HG03066 (cell line): ENCODE results near the gene ANKRD10.

Source experiments
- ATAC-seq: cut with Tn5 transposase; IDR thresholded peaks from one replicate; pipeline ENCODE4 v1.9.1; 2021; ENCODE audit warnings: low read depth; ENCODE audit not compliant: unreplicated experiment

Gene ANKRD10

GRCh38 chr13:110887597-110888333 is 27.1 kb downstream of the ANKRD10 start:
- ATAC-seq = no peak

GRCh38 chr13:110886870-110887596 is 27.8 kb downstream of the ANKRD10 start:
- no peak for ATAC-seq

DNA sequence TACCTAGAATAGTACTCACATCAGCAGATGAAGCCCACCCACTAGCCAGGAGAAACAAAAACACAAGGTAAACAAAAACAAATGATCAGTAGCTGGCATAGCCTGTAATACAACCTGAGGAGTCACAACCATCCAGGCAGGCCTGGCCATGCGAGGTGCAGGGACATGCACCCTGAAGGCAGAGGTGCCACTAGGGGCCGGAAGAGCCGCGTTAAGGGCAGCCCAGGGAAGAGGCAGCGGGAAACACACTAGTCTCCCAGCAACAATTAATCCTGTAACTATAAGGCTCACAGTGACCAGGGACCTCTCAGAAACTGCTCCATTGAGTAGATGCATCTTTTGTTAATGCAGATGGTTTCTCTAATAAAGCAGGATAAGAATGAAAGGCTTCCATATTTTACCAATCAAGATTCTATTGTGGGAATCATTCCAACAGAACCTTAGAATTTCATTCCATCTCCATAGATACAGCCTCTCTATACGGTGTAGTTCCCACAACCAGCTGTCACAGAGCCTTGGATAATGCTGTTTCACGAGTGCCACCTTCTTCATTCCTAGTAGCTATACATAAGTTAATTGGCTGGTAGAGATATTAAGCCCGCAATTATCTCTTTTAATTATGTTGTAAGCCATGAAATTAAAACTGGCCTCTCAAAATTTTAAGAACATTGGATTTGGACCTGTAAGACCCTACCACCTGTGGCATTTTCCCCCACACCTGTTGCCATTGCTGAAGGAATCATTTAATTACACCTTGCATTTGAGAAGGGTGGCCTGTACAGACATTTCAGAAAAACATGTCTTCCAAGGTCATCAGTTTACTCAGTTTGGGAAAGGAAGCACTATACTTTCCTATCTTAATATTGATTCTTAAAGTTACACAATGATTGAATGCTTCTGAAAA is 28.7 kb downstream of the ANKRD10 start:
- ATAC-seq = no peak

- ATAC-seq = no peak
Measured at GRCh38 chr13:110885516-110885915, 29.4 kb downstream of the ANKRD10 start.

DNA sequence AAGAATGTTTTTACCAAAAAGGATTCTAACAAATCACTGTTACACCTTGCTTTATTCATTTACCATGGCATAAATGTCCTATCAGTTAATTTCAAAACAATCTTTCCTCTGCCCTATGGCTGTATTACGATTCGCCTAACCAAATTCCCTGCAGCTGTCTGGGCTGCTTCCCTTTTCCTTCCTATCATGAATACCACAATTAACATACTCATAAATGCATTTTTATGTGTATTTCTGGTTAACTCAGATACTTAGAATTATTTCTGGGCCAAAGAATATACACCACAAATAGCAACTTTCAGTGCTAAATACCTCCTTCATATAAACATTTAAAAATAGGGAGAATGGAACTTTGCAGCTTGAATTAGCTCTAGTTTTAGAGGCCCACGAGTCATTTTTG is 30.4 kb downstream of the ANKRD10 start:
- no peak for ATAC-seq

- no peak for ATAC-seq
Measured at GRCh38 chr13:110883542-110883941, 31.3 kb downstream of the ANKRD10 start.

- ATAC-seq = no peak
Measured at GRCh38 chr13:110882972-110883371, 31.9 kb downstream of the ANKRD10 start.

DNA sequence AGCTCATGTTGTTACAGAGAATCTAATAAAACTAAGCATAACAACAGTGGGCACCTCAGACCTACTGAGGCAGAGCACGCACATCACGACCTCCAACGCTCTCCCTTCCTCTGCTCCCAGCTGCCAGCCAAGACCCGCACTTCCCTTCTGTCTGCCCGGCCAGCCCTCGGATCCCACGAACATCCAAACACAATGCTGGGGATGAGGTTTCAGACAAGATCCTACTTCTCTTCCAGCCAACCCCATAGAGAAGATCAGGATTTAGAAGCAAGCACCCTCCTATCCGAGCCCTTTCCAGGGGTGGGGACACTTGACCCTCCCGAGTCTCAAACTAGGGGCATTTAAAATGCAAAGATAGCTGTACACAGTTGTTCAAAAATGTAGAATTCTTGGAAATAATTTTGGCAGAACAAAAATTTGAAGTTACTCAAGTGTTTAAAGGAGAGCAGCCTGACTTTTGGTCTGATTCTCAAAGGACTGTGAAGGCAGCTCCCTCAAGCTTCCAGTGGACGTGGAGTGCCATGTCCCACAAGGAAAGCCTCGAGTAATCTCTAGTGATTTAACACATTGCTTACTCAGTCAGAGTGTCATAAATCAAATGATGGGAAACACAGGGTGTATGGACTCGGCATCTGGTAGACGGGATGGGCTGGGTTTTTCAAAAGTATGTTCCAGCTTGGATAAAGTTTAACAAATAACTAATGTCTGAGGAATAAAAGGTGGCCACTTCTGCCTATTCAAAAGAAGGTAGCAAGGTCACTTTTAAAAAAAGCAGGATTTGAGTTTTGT is 32.8 kb downstream of the ANKRD10 start:
- ATAC-seq = no peak

- no peak for ATAC-seq
Measured at GRCh38 chr13:110880627-110881026, 34.2 kb downstream of the ANKRD10 start.

DNA sequence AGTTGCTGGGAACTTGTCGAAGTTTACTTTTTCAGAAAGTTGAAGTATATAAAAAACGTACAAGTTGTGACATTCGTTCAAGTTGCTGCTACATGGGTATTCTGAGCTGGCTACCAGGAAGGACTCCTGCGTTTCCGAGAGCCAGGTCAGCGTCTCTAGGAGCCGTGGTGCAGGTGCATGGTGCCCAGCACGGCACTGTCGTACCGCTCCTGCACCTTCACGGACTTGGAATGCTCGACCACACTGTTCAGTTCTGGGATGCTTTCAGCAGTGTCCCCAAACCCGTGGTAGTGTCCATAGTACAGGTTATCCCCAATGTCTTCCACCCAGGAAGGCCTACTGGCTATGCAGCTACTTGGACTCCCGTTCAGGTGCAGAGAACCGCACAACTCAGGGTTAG is 35.4 kb downstream of the ANKRD10 start:
- ATAC-seq = no peak

DNA sequence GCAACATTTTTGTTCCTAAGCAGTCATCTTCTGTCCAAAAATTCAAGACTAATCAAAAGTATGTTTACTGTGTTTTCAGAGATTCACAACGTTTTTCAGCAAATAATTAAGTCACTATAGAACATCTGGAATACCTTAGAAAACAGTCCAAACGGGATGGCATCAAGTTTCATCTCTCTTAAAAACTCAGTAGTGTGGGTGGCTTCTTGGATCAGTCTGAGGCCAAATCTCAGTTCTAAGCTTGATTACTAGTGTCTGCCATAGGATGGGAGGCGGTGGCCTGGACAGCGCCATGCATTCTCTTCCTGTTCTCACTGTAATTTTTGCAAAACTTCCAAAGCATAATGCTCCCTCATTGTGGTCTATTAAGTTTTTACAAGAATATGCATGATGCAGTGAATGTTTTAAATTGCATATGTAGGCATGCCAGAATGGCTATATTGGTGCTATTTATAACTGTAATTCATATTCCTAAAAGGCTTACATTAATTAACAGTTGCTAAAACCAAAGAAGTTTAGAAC is 37.1 kb downstream of the ANKRD10 start:
- ATAC-seq = no peak

- ATAC-seq = no peak
Measured at GRCh38 chr13:110876609-110877008, 38.3 kb downstream of the ANKRD10 start.

- ATAC-seq = no peak
Measured at GRCh38 chr13:110875241-110875640, 39.6 kb downstream of the ANKRD10 start.

GRCh38 chr13:110874508-110874960 is 40.3 kb downstream of the ANKRD10 start:
- peak; percentile 71 for ATAC-seq

DNA sequence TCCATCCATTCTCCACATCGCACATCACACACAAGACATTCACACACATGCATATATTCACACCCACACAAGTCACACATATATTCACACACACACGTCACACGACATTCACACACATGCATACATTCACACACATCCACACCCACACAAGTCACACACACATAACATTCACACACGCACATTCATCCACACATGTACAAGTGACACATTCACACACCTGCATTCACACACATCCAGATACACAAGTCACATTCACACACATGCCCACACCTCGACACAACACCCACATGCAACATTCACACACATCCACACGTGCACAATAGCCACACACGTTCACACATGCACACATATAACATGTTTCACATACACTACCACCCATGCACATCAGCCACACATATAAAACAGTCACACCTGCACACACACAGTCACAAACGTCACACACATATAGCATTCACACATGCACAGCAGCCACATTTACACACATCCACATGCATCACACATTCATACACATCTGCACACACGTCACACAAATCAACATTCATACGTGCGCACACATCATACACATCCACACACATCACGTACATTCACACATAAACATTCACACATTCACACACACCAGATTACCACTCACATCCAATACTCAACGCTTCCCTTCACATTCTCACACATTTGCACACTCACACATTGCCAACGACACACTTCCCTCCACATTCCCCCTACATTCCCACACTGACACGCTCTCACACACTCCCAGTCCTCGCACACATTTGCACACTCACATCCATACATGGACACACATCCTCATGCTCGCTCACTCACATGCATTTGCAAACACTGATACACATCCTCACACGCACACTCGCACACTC is 41.0 kb downstream of the ANKRD10 start:
- ATAC-seq = no peak

DNA sequence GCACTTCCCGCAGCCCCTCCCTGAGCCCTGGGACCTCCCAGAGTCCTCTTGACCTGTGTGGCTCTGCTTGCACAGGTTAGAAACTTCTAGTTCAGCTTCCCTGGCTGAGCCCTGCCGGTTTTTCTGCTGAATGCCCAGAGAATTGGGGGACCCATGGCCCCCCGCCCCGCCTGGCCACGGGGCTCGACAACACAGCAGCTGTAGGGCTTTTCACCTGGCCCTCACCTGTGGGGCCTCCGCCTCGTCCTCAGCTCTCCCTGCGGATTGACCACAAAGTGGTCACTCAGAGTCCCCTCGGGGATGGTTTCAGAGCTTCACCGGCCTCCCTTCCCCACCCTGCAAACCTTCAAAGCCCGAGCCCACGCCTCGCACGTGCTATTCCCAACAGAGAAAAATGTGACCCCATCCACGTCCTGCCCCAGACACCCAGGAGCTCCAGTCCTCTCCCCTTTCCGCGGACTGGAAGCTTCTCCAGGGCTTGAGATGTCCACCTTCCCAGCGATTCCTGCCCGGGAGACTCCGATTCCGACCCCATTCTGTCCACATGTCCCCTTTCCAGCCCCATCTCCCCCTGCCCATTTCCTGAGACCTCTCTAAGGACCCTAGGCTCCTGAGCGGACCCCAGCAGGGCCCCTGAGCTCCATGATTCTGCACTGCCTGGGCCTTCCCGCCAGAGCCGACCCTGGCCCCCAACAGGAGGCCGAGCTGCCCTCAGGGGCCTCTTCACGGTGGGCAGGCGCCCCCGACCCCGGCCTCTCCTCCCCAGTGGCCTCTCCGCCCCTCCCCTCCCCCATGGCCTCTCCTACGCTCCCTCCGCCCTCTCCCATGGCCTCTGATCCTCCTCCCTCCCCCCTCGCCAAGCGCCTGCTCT is 41.9 kb downstream of the ANKRD10 start:
- no peak for ATAC-seq

DNA sequence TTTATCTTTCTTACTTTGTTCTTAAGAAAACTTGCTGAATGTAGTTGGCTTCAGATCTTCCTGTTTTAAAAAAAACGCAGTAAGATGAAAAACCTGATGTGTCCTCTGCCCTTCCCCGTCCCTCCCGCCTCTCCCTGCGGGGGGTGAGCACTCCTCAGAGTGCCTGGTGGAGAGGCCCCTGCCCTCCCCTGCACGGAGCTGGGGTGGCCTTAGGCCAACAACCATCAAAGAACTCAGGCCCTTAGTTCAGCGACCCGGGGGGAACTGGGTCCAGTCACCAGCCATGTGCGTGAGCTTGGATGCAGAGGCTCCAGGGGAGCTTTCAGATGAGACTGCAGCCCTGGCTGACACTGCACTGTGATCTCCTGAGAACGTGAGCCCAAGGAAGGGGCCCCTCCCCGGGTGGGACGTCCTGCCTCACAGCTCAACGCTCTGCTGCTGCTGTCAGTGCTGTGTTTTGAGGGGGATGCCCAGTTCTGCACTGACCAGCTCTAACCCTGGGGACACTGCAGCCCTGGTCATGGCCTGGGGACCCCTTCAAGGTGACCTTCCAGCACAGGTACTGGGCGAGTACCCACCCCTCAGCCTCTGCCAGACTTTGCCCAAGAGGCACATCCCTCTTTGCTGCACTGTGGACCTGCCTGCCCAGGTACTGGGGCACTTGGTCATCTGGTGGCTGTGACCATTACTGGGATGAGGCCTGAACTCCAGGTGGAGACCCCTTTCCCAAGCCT is 42.7 kb downstream of the ANKRD10 start:
- ATAC-seq = no peak
